Iris pigment epithelial cell (primary cell): ENCODE results near the gene KIAA1755.
A peak's percentile ranks its signal among the peaks of the same experiment; 100 is the strongest.

Source experiments
- DNase-seq: peaks from one replicate; pipeline ENCODE4 v3.0.0-alpha.2; 2011; ENCODE audit warnings: low read depth

Gene KIAA1755

GRCh38 chr20:38203981-38204357 is 56.6 kb downstream of the KIAA1755 start:
- no peak for DNase-seq

DNA sequence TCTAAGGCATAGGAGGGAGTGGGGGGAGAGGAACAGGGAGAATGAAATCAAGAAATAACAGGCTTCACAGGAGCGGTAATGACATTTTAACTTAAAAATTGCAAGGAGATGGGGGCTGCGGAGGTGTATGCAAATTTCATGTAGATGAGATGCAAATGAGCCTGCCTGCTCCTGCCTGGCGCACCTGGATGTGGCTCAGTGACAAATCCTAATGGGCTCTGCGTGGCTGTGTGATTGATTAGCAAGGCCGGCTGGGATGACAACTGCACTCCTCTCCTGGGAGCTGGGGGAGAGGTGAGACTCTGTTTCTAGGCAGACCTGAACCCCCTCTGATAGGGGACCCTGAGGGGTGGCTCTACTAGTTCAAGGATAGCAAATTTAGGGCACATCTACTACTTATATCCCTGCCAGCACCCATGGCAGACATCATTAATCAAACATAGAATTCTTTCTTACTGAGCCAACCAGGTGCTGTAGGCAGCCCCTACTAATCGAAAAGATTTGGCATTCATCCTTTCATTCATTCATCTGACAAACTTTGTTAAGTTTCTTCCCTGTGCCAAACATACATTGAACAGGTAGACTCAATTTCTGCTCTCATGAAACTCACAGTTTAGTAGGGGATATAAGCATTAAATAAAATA is 57.1 kb downstream of the KIAA1755 start:
- DNase-seq, result no peak

DNA sequence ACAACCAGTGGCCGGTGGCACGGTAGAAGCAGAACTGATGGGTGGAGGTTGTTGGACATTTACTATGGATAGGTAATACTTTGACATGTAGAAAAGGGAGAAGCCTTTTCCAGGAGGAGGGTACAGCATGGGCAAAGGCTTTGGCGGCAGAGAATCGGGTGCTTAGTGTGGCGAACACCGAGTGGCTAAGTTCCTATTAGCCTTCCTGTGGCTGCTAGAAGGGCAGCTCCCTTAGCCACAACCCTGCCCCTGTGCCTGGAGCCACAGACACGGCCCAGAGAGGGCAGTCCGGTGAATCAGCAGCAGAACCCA is 57.6 kb downstream of the KIAA1755 start:
- DNase-seq, result no peak

GRCh38 chr20:38202153-38202981 is 58.2 kb downstream of the KIAA1755 start:
- no peak for DNase-seq

GRCh38 chr20:38201356-38201755 is 59.2 kb downstream of the KIAA1755 start:
- DNase-seq, result peak; percentile 90

- DNase-seq, result no peak
Measured at GRCh38 chr20:38200646-38201045, 59.9 kb downstream of the KIAA1755 start.

DNA sequence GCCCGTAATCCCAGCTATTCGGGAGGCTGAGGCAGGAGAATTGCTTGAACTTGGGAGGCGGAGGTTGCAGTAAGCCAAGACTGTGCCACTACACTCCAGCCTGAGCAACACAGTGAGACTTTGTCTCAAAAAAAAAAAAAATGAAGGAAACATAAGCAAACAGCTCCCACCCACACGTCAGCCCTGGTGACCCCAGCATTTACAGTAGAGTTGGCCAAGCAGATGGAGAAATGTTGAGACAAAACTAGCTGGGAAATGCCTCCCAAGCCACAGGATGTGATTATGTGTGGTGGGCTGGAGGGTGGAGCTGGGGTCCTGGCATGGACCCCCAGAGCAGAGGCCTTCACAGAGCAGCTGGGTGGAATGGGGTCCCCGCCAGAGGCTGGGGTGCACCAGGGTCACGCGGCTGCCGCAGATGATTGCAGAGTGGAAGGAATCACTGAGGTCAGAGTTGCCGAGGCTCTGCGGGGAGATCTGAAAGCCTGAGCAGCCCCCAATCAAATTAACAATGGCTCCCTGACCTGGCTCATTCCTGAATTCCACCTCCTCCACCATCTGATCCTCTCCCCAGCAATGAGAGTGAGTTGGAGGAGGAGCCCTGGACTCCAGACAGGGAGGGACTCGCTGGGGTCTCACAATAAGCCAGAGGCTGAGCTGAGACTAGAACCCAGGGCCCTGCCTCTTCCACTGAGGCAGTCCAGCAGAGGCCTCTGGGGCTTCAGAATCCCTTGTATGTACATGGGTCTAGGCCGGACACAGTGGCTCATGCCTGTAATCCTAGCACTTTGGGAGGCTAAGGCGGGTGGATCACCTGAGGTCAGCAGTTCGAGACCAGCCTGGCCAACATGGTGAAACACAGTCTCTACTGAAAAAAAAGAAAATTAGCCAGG is 60.8 kb downstream of the KIAA1755 start:
- peak; percentile 50 for DNase-seq

DNA sequence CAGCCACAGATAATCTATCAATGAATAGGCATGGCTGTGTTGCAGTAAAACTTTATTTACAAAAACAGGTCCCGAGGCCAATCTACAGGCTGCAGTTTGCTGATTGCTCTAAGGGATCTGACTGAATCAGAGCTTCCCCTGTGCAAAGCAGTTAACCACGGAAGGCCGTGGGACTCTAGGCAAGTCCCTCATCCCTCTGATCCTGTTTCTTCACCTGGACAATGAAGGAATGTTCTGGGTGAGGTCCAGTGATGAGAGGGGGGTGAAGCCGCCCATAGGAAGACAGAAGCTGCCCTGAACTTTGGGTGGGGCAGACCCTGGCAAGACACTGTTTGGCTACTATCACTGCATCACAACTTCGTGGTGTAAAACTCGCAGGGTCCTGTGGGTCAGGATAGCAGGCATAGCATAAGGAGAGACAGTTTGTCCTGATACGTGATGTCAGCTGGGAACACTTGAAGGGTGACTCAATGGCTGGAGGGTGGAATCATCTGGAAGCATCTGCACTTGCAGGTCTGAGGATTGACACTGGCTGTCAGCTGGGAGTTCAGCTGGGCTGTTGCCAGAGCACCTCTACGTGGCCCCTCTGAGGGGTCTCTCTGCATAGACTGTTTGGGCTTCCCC is 62.2 kb downstream of the KIAA1755 start:
- DNase-seq, result peak; percentile 48

DNA sequence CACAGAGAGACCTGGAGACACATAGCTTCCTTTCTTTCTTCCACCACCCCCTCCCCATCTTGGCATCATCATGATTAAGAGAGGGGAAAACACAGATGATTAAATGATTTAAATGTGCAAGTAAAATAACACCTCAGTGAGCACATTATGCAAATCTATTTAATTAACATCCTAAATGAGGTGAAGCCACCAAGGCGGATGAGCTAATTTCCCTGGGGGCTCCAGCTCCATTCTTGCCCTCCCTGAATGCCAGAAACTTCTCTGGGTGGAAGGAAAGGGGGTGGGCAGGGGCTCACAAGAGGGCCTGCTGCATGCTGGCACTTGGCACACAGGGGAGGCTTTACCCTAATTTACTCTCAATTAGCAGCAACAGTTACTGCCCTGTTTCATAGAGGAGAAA is 62.9 kb downstream of the KIAA1755 start:
- no peak for DNase-seq

DNA sequence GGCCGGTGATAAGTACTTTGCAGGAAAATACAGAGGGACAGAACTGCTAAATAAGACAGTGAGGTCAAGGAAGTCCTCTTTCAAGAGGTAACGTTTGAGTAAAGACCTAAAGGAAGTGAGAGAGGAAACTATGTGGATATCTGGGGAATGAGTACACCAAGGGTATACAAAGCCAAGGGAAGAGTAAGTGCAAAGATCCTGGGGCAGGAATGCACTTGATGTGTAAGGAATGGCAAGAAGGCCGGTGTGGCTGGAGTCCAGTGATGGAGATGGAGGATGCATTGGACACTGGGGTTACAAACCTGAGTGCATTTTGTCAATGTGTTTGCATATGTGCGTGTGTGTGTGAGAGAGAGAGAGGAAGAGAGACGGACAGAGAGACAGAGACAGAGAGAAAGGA is 63.3 kb downstream of the KIAA1755 start:
- no peak for DNase-seq

- DNase-seq, result peak; percentile 79
Measured at GRCh38 chr20:38196592-38196991, 63.9 kb downstream of the KIAA1755 start.

- no peak for DNase-seq
Measured at GRCh38 chr20:38196076-38196475, 64.5 kb downstream of the KIAA1755 start.

DNA sequence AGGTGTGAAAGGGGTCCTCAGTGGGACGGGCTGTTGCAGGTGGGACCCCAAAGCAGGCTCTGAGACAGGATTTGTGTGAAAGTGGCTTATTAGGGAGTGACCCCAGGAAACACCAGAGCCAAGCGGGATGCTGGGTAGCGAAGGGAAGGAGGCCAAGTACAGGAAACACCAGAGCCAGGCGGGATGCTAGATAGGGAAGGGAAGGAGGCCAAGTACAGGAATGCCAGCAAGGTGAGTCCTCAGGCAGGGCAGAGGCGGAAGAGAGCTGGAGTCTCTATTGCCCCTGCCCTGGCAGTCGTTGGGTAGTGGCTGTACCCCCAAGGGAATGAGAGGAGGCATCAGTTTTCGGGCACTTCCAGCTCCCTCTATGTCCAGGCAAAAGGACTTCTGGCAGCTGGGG is 65.0 kb downstream of the KIAA1755 start:
- DNase-seq, result no peak

GRCh38 chr20:38194971-38195504 is 65.5 kb downstream of the KIAA1755 start:
- DNase-seq, result no peak

- DNase-seq, result no peak
Measured at GRCh38 chr20:38193586-38194105, 66.9 kb downstream of the KIAA1755 start.

DNA sequence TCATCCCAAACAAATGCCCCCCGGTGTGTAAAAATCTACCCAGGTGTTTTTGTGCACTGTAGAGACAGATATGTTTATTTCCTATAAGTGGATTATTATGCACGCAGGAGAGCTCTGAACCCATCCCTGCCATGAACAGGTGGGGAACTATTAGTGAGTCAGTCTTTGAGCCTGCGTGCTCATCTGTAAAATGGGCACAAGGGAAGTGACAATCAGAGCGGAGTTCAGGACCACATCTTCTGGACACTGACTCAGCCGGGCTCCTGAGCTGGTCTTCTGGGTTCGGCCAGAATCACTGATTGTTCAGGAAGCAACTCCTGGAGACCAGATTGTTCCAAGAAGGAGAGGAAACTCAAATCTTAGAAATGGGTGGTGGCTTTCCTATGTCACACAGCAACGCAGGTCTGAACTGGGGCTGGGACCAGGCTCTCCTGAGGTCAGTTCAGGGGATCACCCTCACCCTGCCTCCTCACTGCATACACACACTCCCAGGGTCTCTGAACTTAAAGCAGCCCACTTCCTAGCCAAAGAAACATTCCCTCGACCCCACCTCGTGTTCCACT is 68.1 kb downstream of the KIAA1755 start:
- no peak for DNase-seq

GRCh38 chr20:38191654-38192053 is 68.9 kb downstream of the KIAA1755 start:
- DNase-seq, result no peak

DNA sequence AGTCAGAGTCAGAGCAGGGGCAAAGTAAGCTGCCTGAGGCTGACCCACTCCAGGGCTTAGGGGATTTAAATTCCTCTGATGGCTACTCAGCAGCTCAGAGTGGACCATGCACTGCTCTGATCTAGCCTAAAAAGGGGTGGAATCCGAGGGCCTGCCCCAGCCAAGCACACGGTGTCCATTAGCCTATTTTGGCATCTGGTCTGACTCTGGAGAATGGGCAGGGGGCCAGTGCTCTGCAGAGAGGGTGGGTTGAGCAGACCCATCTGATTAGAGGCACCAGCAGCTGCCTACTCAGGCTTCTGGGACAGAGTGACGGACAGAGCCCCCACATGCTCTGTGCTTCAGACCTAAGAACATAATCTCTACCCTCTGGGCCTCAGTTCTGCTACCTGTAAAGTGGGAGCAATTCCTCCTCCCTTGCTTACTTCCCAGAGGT is 69.6 kb downstream of the KIAA1755 start:
- no peak for DNase-seq

DNA sequence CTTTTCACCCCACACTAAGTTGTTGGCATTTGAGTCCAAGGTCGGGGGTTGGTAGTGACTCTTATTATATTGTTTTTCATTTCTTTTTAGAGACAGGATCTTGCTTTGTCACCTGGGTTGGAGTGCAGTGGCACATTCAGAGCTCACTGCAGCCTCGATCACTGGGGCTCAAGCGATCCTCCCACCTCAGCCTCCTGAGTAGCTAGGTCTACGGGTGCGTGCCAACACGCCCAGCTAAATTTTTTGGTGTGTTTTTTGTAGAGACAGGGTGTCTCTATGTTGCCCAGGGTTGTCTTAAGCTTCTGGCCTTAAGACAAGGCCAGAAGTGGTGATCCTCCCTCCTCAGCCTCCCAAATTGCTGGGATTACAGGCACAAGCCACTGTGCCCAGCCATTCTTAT is 70.4 kb downstream of the KIAA1755 start:
- no peak for DNase-seq

DNA sequence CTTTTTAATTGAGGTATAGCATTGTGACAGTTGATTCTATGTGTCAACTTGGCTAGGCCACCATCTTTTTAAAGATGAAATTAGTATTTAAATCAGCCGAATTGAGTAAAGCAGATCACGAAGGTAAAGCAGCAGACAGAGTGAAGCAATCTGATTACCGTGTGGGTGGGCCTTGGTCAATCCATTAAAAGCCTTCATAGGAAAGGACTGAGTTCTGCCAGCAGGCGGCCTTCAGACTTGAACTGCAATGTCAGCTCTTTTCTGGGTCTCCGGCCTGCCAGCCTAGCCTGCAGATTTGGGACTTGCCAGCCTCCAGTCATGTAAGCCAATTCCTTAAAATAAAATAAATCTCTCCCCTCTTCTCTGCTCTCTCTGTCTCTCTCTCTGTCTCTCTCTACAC is 73.0 kb downstream of the KIAA1755 start:
- peak; percentile 45 for DNase-seq

- DNase-seq, result peak; percentile 46
Measured at GRCh38 chr20:38186788-38187221, 73.7 kb downstream of the KIAA1755 start.
